Measurements from ENCODE around the gene FBXO44. TPM values are rescaled to one million over a fixed set of nuclear protein-coding genes. Genes with fewer than 3 reads are reported as not detected.

Gene FBXO44
- total RNA-seq, 1 experiment from 2014 or later: 19.3 TPM

- Histone ChIP-seq H3K4me3 (ENCODE audit: low read depth, low read length, poor library complexity, severe bottlenecking) (no peak overlapping the region), H3K27me3 (replicated peaks; ENCODE audit: insufficient read depth, low read depth, low read length, poor library complexity) (peaks cover 46% of the 10 kb centered on the region), H3K9me3 (ENCODE audit: low read depth, low read length, poor library complexity, severe bottlenecking) (no peaks in the 10 kb centered on the region), H3K36me3 (ENCODE audit: insufficient read depth, low read length, poor library complexity, severe bottlenecking) (no peaks in the 10 kb centered on the region), H3K4me1 (ENCODE audit: insufficient read depth, low read length, poor library complexity, severe bottlenecking) (no peaks in the 10 kb centered on the region), H3K27ac (ENCODE audit: low read depth, low read length, poor library complexity, severe bottlenecking) (no peak overlapping the region)
- no TSS peak for BruUV-seq (replicated peaks)
- ChIA-PET POLR2A (ENCODE audit: low non-redundant PET) (no interaction called here), CTCF (no interaction called here)
- intact Hi-C loops (cut with micrococcal nuclease; ENCODE audit: unreplicated experiment): no loop called here
- no peak for TF ChIP-seq CTCF (conservative IDR thresholded peaks at IDR 0.05; ENCODE audit: low read depth, low read length)
- TF ChIP-seq EZH2 (IDR thresholded peaks at IDR 0.05; ENCODE audit: borderline replicate concordance, low read depth, low read length, poor library complexity, severe bottlenecking): no peak
- DNase-seq (ENCODE audit: low spot score): no peak
Measured at GRCh38 chr1:11615090-11615489, 39.6 kb upstream of the FBXO44 start.

- intact Hi-C loops (cut with micrococcal nuclease; ENCODE audit: unreplicated experiment): no loop called here
- Histone ChIP-seq H3K9me3 (ENCODE audit: low read depth, low read length, poor library complexity, severe bottlenecking) (no peaks in the 10 kb centered on the region), H3K27me3 (replicated peaks; ENCODE audit: insufficient read depth, low read depth, low read length, poor library complexity) (peaks cover 48% of the 10 kb centered on the region), H3K36me3 (ENCODE audit: insufficient read depth, low read length, poor library complexity, severe bottlenecking) (no peaks in the 10 kb centered on the region), H3K4me3 (ENCODE audit: low read depth, low read length, poor library complexity, severe bottlenecking) (no peak overlapping the region), H3K4me1 (ENCODE audit: insufficient read depth, low read length, poor library complexity, severe bottlenecking) (no peaks in the 10 kb centered on the region), H3K27ac (ENCODE audit: low read depth, low read length, poor library complexity, severe bottlenecking) (no peak overlapping the region)
- POLR2A ChIA-PET (ENCODE audit: low non-redundant PET): no interaction called here
- no TSS peak for BruUV-seq (replicated peaks)
- DNase-seq (ENCODE audit: low spot score): no peak
- CTCF ChIA-PET: no interaction called here
- TF ChIP-seq CTCF (conservative IDR thresholded peaks at IDR 0.05; ENCODE audit: low read depth, low read length): no peak
- no peak for TF ChIP-seq EZH2 (IDR thresholded peaks at IDR 0.05; ENCODE audit: borderline replicate concordance, low read depth, low read length, poor library complexity, severe bottlenecking)
Measured at GRCh38 chr1:11616766-11617165, 37.9 kb upstream of the FBXO44 start.

- H3K36me3 ChIP-seq (ENCODE audit: insufficient read depth, low read length, poor library complexity, severe bottlenecking): no peaks in the 10 kb centered on the region
- H3K4me1 ChIP-seq (ENCODE audit: insufficient read depth, low read length, poor library complexity, severe bottlenecking): no peaks in the 10 kb centered on the region
- BruUV-seq (replicated peaks): no TSS peak
- TF ChIP-seq EZH2 (IDR thresholded peaks at IDR 0.05; ENCODE audit: borderline replicate concordance, low read depth, low read length, poor library complexity, severe bottlenecking) (no peak), CTCF (conservative IDR thresholded peaks at IDR 0.05; ENCODE audit: low read depth, low read length) (no peak)
- ChIA-PET CTCF (no interaction called here), POLR2A (ENCODE audit: low non-redundant PET) (no interaction called here)
- DNase-seq (ENCODE audit: low spot score): no peak
- H3K27ac ChIP-seq (ENCODE audit: low read depth, low read length, poor library complexity, severe bottlenecking): no peak overlapping the region
- intact Hi-C loops (cut with micrococcal nuclease; ENCODE audit: unreplicated experiment): no loop called here
- H3K9me3 ChIP-seq (ENCODE audit: low read depth, low read length, poor library complexity, severe bottlenecking): no peaks in the 10 kb centered on the region
- H3K4me3 ChIP-seq (ENCODE audit: low read depth, low read length, poor library complexity, severe bottlenecking): no peak overlapping the region
- H3K27me3 ChIP-seq (replicated peaks; ENCODE audit: insufficient read depth, low read depth, low read length, poor library complexity): peaks cover 48% of the 10 kb centered on the region
Measured at GRCh38 chr1:11617314-11617713, 37.4 kb upstream of the FBXO44 start.
